DND-41 (cell line): ENCODE measurements around the gene NDUFB5.

Experiments used
- ATAC-seq: fragments of 200-7000 bp; cut with Tn5 transposase; 3 replicates; pipeline ENCODE4 v1.9.1; 2021; ENCODE audit warnings: low read depth; ENCODE audit not compliant: insufficient read depth
- DNase-seq: peaks from one replicate; pipeline ENCODE4 v3.0.0-alpha.2; 2020
- H2AFZ ChIP-seq: 2 replicates; pipeline ENCODE4 v1.6.0; 2012; ENCODE audit warnings: low read depth, low read length
- H3K27ac ChIP-seq: 2 replicates; pipeline ENCODE4 v1.5.1; 2012; ENCODE audit warnings: low read length, inconsistent platforms
- H3K27me3 ChIP-seq: fragments of 200-600 bp; sonication (generic); 2 replicates; pipeline ENCODE4 v1.6.0; 2012; ENCODE audit warnings: low read length, mild to moderate bottlenecking, inconsistent platforms; ENCODE audit not compliant: insufficient read depth, poor library complexity
- H3K36me3 ChIP-seq: 2 replicates; pipeline ENCODE4 v1.5.1; 2012; ENCODE audit warnings: low read length, inconsistent platforms; ENCODE audit not compliant: insufficient read depth
- H3K4me1 ChIP-seq: 2 replicates; pipeline ENCODE4 v1.5.1; 2012; ENCODE audit warnings: mild to moderate bottlenecking, low read length; ENCODE audit not compliant: insufficient read depth
- H3K4me2 ChIP-seq: 2 replicates; pipeline ENCODE4 v1.6.0; 2012; ENCODE audit warnings: mild to moderate bottlenecking, moderate library complexity, low read length, inconsistent platforms; ENCODE audit not compliant: insufficient read depth
- H3K4me3 ChIP-seq, 2 experiments: fragments of 200-600 bp in 1 of 2; shearing (Covaris generic) in 1 of 2; 2 replicates each; pipeline ENCODE4 v1.5.1; 2012 to 2016; ENCODE audit warnings: inconsistent platforms in 2 of 2, low read length in 2 of 2, mild to moderate bottlenecking in 2 of 2, low read depth in 1 of 2, moderate library complexity in 1 of 2
- H3K79me2 ChIP-seq: 2 replicates; pipeline ENCODE4 v1.6.0; 2012; ENCODE audit warnings: low read length, inconsistent platforms; ENCODE audit not compliant: insufficient read depth
- H3K9ac ChIP-seq: 2 replicates; pipeline ENCODE4 v1.6.0; 2012; ENCODE audit warnings: low read depth, mild to moderate bottlenecking, inconsistent platforms, low read length, moderate library complexity
- H3K9me3 ChIP-seq: 2 replicates; pipeline ENCODE4 v1.5.1; 2012; ENCODE audit warnings: low read length, moderate library complexity, mild to moderate bottlenecking, inconsistent platforms; ENCODE audit not compliant: insufficient read depth, severe bottlenecking
- H4K20me1 ChIP-seq: 2 replicates; pipeline ENCODE4 v1.6.0; 2012; ENCODE audit warnings: low read length; ENCODE audit not compliant: insufficient read depth
- CTCF ChIP-seq: IDR thresholded peaks from 2 replicates; pipeline ENCODE4 v1.5.1; 2012; ENCODE audit warnings: borderline replicate concordance, low read length, moderate library complexity, mild to moderate bottlenecking; ENCODE audit not compliant: poor library complexity, severe bottlenecking; ENCODE audit errors: extremely low read depth
- EZH2 ChIP-seq: IDR thresholded peaks from 3 replicates; pipeline ENCODE4 v1.6.1; 2012; ENCODE audit warnings: borderline replicate concordance, low read depth, mild to moderate bottlenecking, moderate library complexity, low read length, inconsistent platforms; ENCODE audit not compliant: severe bottlenecking

The NDUFB5 gene

DNA sequence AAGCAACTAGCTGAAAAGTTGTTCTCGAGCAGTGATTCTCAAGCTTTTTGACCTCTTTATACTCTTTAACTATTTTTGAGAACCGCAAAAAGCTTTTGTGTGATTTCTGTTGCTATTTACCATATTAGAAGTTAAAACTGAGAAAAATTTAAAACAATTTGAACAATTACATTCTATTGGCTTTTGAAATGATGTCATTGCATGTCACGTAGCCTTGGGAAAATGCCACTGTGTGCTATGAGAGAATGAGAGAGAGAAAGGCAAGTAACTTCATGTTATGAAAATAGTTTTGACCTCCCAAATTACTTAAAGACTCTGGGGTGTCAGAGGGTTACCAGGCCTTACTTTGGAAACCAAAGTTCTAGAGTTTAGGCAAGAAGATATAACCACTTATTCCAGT is 56.3 kb downstream of the NDUFB5 start:
- H3K79me2 ChIP-seq: peaks cover 95% of the 10 kb centered on the region
- DNase-seq: no peak
- H3K9me3 ChIP-seq: no peaks in the 10 kb centered on the region
- no peak overlapping the region for H3K4me3 ChIP-seq
- H3K4me1 ChIP-seq: peaks cover 15% of the 10 kb centered on the region; the same call in 1 of the 2 replicates
- peaks cover 7% of the 10 kb centered on the region; the same call in 1 of the 2 replicates for H3K36me3 ChIP-seq
- no peak overlapping the region for H3K27ac ChIP-seq
- no peak for TF ChIP-seq EZH2
- TF ChIP-seq CTCF: no peak
- no peak overlapping the region for H3K4me2 ChIP-seq
- no peak overlapping the region for H2AFZ ChIP-seq
- ATAC-seq: no peak
- no peak overlapping the region for H3K9ac ChIP-seq
- H4K20me1 ChIP-seq: peaks cover 56% of the 10 kb centered on the region; the same call in 1 of the 2 replicates
- no peaks in the 10 kb centered on the region for H3K27me3 ChIP-seq

DNA sequence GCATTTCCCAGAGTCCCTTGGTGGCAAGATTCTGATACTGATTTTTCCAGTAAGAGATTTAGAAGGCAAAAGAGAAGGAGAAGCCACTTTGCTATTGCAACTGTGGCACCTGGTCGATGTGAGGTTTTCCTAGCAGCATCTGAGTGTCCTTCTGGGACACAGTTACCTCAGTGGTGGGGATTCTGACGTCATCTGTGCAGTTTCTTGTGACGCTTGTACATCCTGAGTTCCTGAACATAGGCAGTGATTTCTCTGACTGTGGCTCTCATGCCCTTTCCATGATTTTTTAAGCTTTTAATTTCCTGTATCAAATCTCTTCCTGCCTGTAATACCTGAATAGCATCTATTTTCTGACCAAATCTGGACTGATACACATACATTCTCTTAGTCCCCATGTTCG is 57.2 kb downstream of the NDUFB5 start:
- Histone ChIP-seq H3K9ac (no peak overlapping the region), H3K4me1 (0 out of 2 replicates have a peak, but pooled peaks cover 7% of the 10 kb centered on the region), H3K36me3 (no peaks in the 10 kb centered on the region), H3K4me2 (no peak overlapping the region), H3K4me3 (no peak overlapping the region), H3K27ac (no peak overlapping the region), H2AFZ (no peak overlapping the region), H3K27me3 (no peaks in the 10 kb centered on the region), H3K79me2 (peaks cover 95% of the 10 kb centered on the region), H4K20me1 (peaks cover 55% of the 10 kb centered on the region; the same call in 1 of the 2 replicates), H3K9me3 (no peaks in the 10 kb centered on the region)
- no peak for DNase-seq
- no peak for ATAC-seq
- TF ChIP-seq CTCF (no peak), EZH2 (no peak)

GRCh38 chr3:179663093-179663492 is 58.5 kb downstream of the NDUFB5 start:
- 0 out of 2 replicates have a peak, but pooled peaks cover 7% of the 10 kb centered on the region for H3K4me1 ChIP-seq
- H3K9ac ChIP-seq: no peak overlapping the region
- H3K27me3 ChIP-seq: no peaks in the 10 kb centered on the region
- no peak overlapping the region for H3K4me2 ChIP-seq
- ATAC-seq (no peak), DNase-seq (no peak)
- TF ChIP-seq EZH2 (no peak), CTCF (no peak)
- no peaks in the 10 kb centered on the region for H3K36me3 ChIP-seq
- no peak overlapping the region for H3K27ac ChIP-seq
- no peak overlapping the region for H3K4me3 ChIP-seq
- peaks cover 95% of the 10 kb centered on the region for H3K79me2 ChIP-seq
- no peak overlapping the region for H2AFZ ChIP-seq
- H4K20me1 ChIP-seq: peaks cover 52% of the 10 kb centered on the region; the same call in 1 of the 2 replicates
- no peaks in the 10 kb centered on the region for H3K9me3 ChIP-seq
